Skeletal muscle tissue (tissue), 4 donors: ENCODE results near the gene IL34. TPM values are rescaled to one million over a fixed set of nuclear protein-coding genes. Genes with fewer than 3 reads are reported as not detected.
A peak's percentile ranks its signal among the peaks of the same experiment; 100 is the strongest.

Experiments
- H3K27ac ChIP-seq: one replicate; pipeline ENCODE4 v1.7.0; 2013; ENCODE audit warnings: mild to moderate bottlenecking, low read depth, low read length, inconsistent platforms
- H3K27me3 ChIP-seq, 3 donors: one replicate each; pipeline ENCODE4 v1.7.0; 2013; ENCODE audit warnings: low read length in 3 of 3; ENCODE audit not compliant: control insufficient read depth in 3 of 3, insufficient read depth in 3 of 3
- H3K36me3 ChIP-seq, 3 donors: one replicate each; pipeline ENCODE4 v1.7.0; 2013; ENCODE audit warnings: low read length in 3 of 3; ENCODE audit not compliant: control insufficient read depth in 3 of 3, insufficient read depth in 3 of 3
- H3K4me1 ChIP-seq, 3 donors: one replicate each; pipeline ENCODE4 v1.7.0; 2013; ENCODE audit warnings: low read length in 3 of 3, mild to moderate bottlenecking in 3 of 3; ENCODE audit not compliant: control insufficient read depth in 3 of 3, insufficient read depth in 3 of 3
- H3K4me3 ChIP-seq, 3 donors: one replicate each; pipeline ENCODE4 v1.7.0; 2013; ENCODE audit warnings: low read length in 3 of 3
- H3K9ac ChIP-seq, 3 donors: one replicate each; pipeline ENCODE4 v1.7.0; 2013; ENCODE audit warnings: low read length in 3 of 3, mild to moderate bottlenecking in 3 of 3, moderate library complexity in 2 of 3, low read depth in 1 of 3
- H3K9me3 ChIP-seq, 3 donors: one replicate each; pipeline ENCODE4 v1.7.0; 2013; ENCODE audit warnings: low read length in 3 of 3; ENCODE audit not compliant: control insufficient read depth in 3 of 3
- total RNA-seq: library from RNA; depleted of rRNA; stranded (reverse); fragments of >200 nt; gene quantifications from one replicate; pipeline ENCODE4 v1.2.3, GENCODE V29; 2014
- donor health status: Osteomylitis.

IL34 gene
- total RNA-seq, 1 donor from 2014 or later: 6.8 TPM

- peak overlapping the region; percentile 90 for H3K27ac ChIP-seq
- H3K9me3 ChIP-seq: no peaks in the 10 kb centered on the region
- H3K27me3 ChIP-seq: no peaks in the 10 kb centered on the region
- no peaks in the 10 kb centered on the region for H3K36me3 ChIP-seq
- H3K4me1 ChIP-seq: peaks cover 72 to 99% (median 87%) of the 10 kb centered on the region in 3 donors
- H3K4me3 ChIP-seq: no peak overlapping the region
- peak overlapping the region in 2 of 3 donors; percentile 33 to 62 for H3K9ac ChIP-seq
Measured at GRCh38 chr16:70701036-70701435, 54.7 kb downstream of the IL34 start.

GRCh38 chr16:70701596-70701995, 55.2 kb downstream of the IL34 start:
- Histone ChIP-seq H3K27ac (peak overlapping the region; percentile 90), H3K9ac (no peak overlapping the region), H3K4me1 (peaks cover 68 to 99% (median 85%) of the 10 kb centered on the region in 3 donors)

GRCh38 chr16:70701998-70702397, 55.6 kb downstream of the IL34 start:
- no peaks in the 10 kb centered on the region for H3K27me3 ChIP-seq
- peaks cover 69 to 99% (median 84%) of the 10 kb centered on the region in 3 donors for H3K4me1 ChIP-seq
- no peaks in the 10 kb centered on the region for H3K9me3 ChIP-seq
- H3K9ac ChIP-seq: no peak overlapping the region
- peak overlapping the region; percentile 90 for H3K27ac ChIP-seq
- no peaks in the 10 kb centered on the region for H3K36me3 ChIP-seq
- H3K4me3 ChIP-seq: no peak overlapping the region

More at GRCh38 chr16:70701596-70701995, 55.2 kb downstream of the IL34 start:
- H3K9me3 ChIP-seq: no peaks in the 10 kb centered on the region
- no peaks in the 10 kb centered on the region for H3K36me3 ChIP-seq
- no peaks in the 10 kb centered on the region for H3K27me3 ChIP-seq
- H3K4me3 ChIP-seq: no peak overlapping the region

- H3K9ac ChIP-seq: peak overlapping the region; percentile 2 to 60 (median 45)
- peak overlapping the region; percentile 90 for H3K27ac ChIP-seq
- H3K36me3 ChIP-seq: no peaks in the 10 kb centered on the region
- no peaks in the 10 kb centered on the region for H3K9me3 ChIP-seq
- H3K4me1 ChIP-seq: peaks cover 68 to 93% (median 83%) of the 10 kb centered on the region in 3 donors
- H3K27me3 ChIP-seq: no peaks in the 10 kb centered on the region
- no peak overlapping the region for H3K4me3 ChIP-seq
Measured at GRCh38 chr16:70702624-70703023, 56.3 kb downstream of the IL34 start.

GRCh38 chr16:70703041-70703834, 56.9 kb downstream of the IL34 start:
- Histone ChIP-seq H3K36me3 (no peaks in the 10 kb centered on the region), H3K4me3 (no peak overlapping the region), H3K27me3 (no peaks in the 10 kb centered on the region), H3K9me3 (no peaks in the 10 kb centered on the region), H3K9ac (peak overlapping the region; percentile 45 to 65 (median 60)), H3K27ac (peak overlapping the region; percentile 90), H3K4me1 (peaks cover 63 to 87% (median 79%) of the 10 kb centered on the region in 3 donors)

- Histone ChIP-seq H3K4me3 (no peak overlapping the region), H3K27ac (peak overlapping the region; percentile 90), H3K4me1 (peaks cover 58 to 80% (median 73%) of the 10 kb centered on the region in 3 donors), H3K9ac (peak overlapping the region; percentile 23 to 65 (median 60)), H3K36me3 (no peaks in the 10 kb centered on the region), H3K9me3 (no peaks in the 10 kb centered on the region), H3K27me3 (no peaks in the 10 kb centered on the region)
Measured at GRCh38 chr16:70703835-70704381, 57.5 kb downstream of the IL34 start.

- Histone ChIP-seq H3K4me3 (no peak overlapping the region), H3K9me3 (no peaks in the 10 kb centered on the region), H3K27ac (peak overlapping the region; percentile 90), H3K9ac (peak overlapping the region in 1 of 3 donors; percentile 32), H3K36me3 (no peaks in the 10 kb centered on the region), H3K27me3 (no peaks in the 10 kb centered on the region), H3K4me1 (peaks cover 55 to 78% (median 70%) of the 10 kb centered on the region in 3 donors)
Measured at GRCh38 chr16:70704586-70704985, 58.2 kb downstream of the IL34 start.

- Histone ChIP-seq H3K9me3 (no peaks in the 10 kb centered on the region), H3K4me1 (peaks cover 55 to 78% (median 68%) of the 10 kb centered on the region in 3 donors), H3K9ac (no peak overlapping the region), H3K27ac (no peak overlapping the region), H3K4me3 (no peak overlapping the region), H3K27me3 (no peaks in the 10 kb centered on the region), H3K36me3 (no peaks in the 10 kb centered on the region)
Measured at GRCh38 chr16:70705056-70705455, 58.7 kb downstream of the IL34 start.

- no peak overlapping the region for H3K9ac ChIP-seq
- H3K36me3 ChIP-seq: peaks cover 0 to 2% (median 0%) of the 10 kb centered on the region in 3 donors
- no peaks in the 10 kb centered on the region for H3K9me3 ChIP-seq
- no peak overlapping the region for H3K4me3 ChIP-seq
- H3K27me3 ChIP-seq: no peaks in the 10 kb centered on the region
- H3K4me1 ChIP-seq: peaks cover 45 to 74% (median 58%) of the 10 kb centered on the region in 3 donors
- H3K27ac ChIP-seq: no peak overlapping the region
Measured at GRCh38 chr16:70706948-70707465, 60.6 kb downstream of the IL34 start.
